B cell (primary cell): Measurements from ENCODE around the gene CECR2. TPM values are rescaled to one million over a fixed set of nuclear protein-coding genes. Genes with fewer than 3 reads are reported as not detected.

Experiments used
- ATAC-seq: fragments of 200-7000 bp; cut with Tn5 transposase; one replicate; pipeline ENCODE4 v1.10.0; 2021; ENCODE audit warnings: low read depth, mild to moderate bottlenecking, moderate number of reproducible peaks, moderate library complexity
- CTCF ChIA-PET: fragments of 350-600 bp; sonication (Branson Sonifier 250); formaldehyde crosslinking; loops from one replicate; lab custom pipeline; 2021; ENCODE audit warnings: antibody characterized with exemption, inconsistent platforms; lab: Charles Lee
- POLR2A ChIA-PET: fragments of 350-600 bp; sonication (Branson Sonifier 250); formaldehyde crosslinking; loops from one replicate; lab custom pipeline; 2021; ENCODE audit warnings: antibody characterized with exemption; lab: Charles Lee
- DNase-seq: peaks from one replicate; pipeline ENCODE4 v3.0.0; 2013
- H2AFZ ChIP-seq: 2 replicates; pipeline ENCODE4 v1.6.1; 2012; ENCODE audit warnings: mild to moderate bottlenecking, low read depth, low read length; ENCODE audit not compliant: insufficient read depth, poor library complexity, severe bottlenecking
- H3K27ac ChIP-seq, 2 donors: 1 replicate in 1 of 2; 2 replicates in 1 of 2; pipeline ENCODE4 v1.5.1; 2012 to 2013; ENCODE audit warnings: low read length in 2 of 2, mild to moderate bottlenecking in 2 of 2, moderate library complexity in 1 of 2
- H3K27me3 ChIP-seq, 4 experiments: fragments of 200-600 bp in 1 of 4; sonication (generic) in 1 of 4; replicated peaks in 1 of 4; 1 replicate in 2 of 4; 2 replicates in 2 of 4; pipeline versions ENCODE4 v1.6.1 to v1.7.0; 2013 to 2016; ENCODE audit warnings: low read length in 3 of 4, mild to moderate bottlenecking in 2 of 4, mixed read lengths in 1 of 4, moderate library complexity in 1 of 4; ENCODE audit not compliant: insufficient read depth in 4 of 4, control insufficient read depth in 3 of 4; ENCODE audit errors: control extremely low read depth in 1 of 4
- H3K36me3 ChIP-seq, 2 experiments: replicated peaks in 1 of 2; 1 replicate in 1 of 2; 2 replicates in 1 of 2; pipeline versions ENCODE4 v1.6.1 to v1.7.1; 2013; ENCODE audit warnings: low read length in 1 of 2; ENCODE audit not compliant: insufficient read depth in 2 of 2, control insufficient read depth in 1 of 2; ENCODE audit errors: control extremely low read depth in 1 of 2, extremely low read depth in 1 of 2
- H3K4me1 ChIP-seq, 2 donors: fragments of 200-600 bp in 1 of 2; sonication (generic) in 1 of 2; 1 replicate in 1 of 2; 2 replicates in 1 of 2; pipeline versions ENCODE4 v1.5.1 to v1.6.1; 2013 to 2017; ENCODE audit warnings: low read length in 2 of 2; ENCODE audit not compliant: control insufficient read depth in 2 of 2, insufficient read depth in 2 of 2
- H3K4me2 ChIP-seq: replicated peaks from 2 replicates; pipeline ENCODE3; 2012; ENCODE audit warnings: mild to moderate bottlenecking, low read depth, low read length; ENCODE audit not compliant: poor library complexity, severe bottlenecking
- H3K4me3 ChIP-seq, 5 experiments: fragments of 200-600 bp in 1 of 5; sonication (generic) in 1 of 5; 1 replicate in 3 of 5; 2 replicates in 2 of 5; pipeline versions ENCODE4 v1.5.1 to v1.7.0; 2011 to 2016; ENCODE audit warnings: low read length in 4 of 5, mild to moderate bottlenecking in 4 of 5, low read depth in 2 of 5, control low read depth in 1 of 5, moderate library complexity in 1 of 5; ENCODE audit not compliant: insufficient read depth in 1 of 5; ENCODE audit errors: control extremely low read depth in 1 of 5, extremely low read depth in 1 of 5
- H3K79me2 ChIP-seq: fragments of 200-600 bp; sonication (generic); one replicate; pipeline ENCODE4 v1.6.0; 2016; ENCODE audit warnings: low read length; ENCODE audit not compliant: control insufficient read depth, insufficient read depth
- H3K9ac ChIP-seq: fragments of 200-600 bp; sonication (generic); 2 replicates; pipeline ENCODE4 v1.6.1; 2017; ENCODE audit warnings: mild to moderate bottlenecking, low read length, moderate library complexity
- H3K9me3 ChIP-seq, 3 donors: one replicate each; pipeline versions ENCODE4 v1.6.1 to v1.7.1; 2013; ENCODE audit warnings: low read length in 2 of 3; ENCODE audit not compliant: control insufficient read depth in 2 of 3, insufficient read depth in 1 of 3; ENCODE audit errors: control extremely low read depth in 1 of 3
- H4K20me1 ChIP-seq: 2 replicates; pipeline ENCODE4 v1.6.0; 2012; ENCODE audit warnings: mild to moderate bottlenecking, low read length; ENCODE audit not compliant: insufficient read depth, control insufficient read depth, poor library complexity, severe bottlenecking
- H3K27ac Mint-ChIP-seq: one replicate; pipeline ENCODE4 v1.8.0; 2021; ENCODE audit warnings: mixed read lengths
- H3K27me3 Mint-ChIP-seq: one replicate; pipeline ENCODE4 v1.8.0; 2021; ENCODE audit warnings: mixed read lengths
- H3K4me1 Mint-ChIP-seq: one replicate; pipeline ENCODE4 v1.8.0; 2021; ENCODE audit warnings: mixed read lengths
- H3K4me3 Mint-ChIP-seq: one replicate; pipeline ENCODE4 v1.8.0; 2021; ENCODE audit warnings: mixed read lengths
- H3K9me3 Mint-ChIP-seq: one replicate; pipeline ENCODE4 v1.8.0; 2022; ENCODE audit warnings: mixed read lengths; ENCODE audit not compliant: insufficient read depth
- EZH2 ChIP-seq: IDR thresholded peaks from 2 replicates; pipeline ENCODE4 v1.6.1; 2012; ENCODE audit warnings: borderline replicate concordance, low read depth, mild to moderate bottlenecking, moderate library complexity, low read length; ENCODE audit not compliant: insufficient read depth, poor library complexity, severe bottlenecking
- WGBS: methylation state at CpG from one replicate; pipeline ENCODE4 v1.1.5; 2013; ENCODE audit warnings: missing lambda C conversion rate; ENCODE audit not compliant: insufficient coverage; 5-methylcytosine and 5-hydroxymethylcytosine counted together
- intact Hi-C: fragments of 100-400 bp; cut with micrococcal nuclease; formaldehyde crosslinking; loops from one replicate; pipeline ENCODE4 v1.10.0; 2022
- polyA plus RNA-seq: library from polyadenylated mRNA; depleted of rRNA; stranded (reverse); fragments of >200 nt; gene quantifications from 2 replicates; pipeline ENCODE4 v1.2.3, GENCODE V29; 2012
- total RNA-seq, 2 donors: library from RNA; stranded (reverse); fragments of 120-200 nt in 1 of 2; gene quantifications; 1 replicate in 1 of 2; 2 replicates in 1 of 2; pipeline versions ENCODE4 v1.2.3 to v1.2.4, GENCODE V29; 2013 to 2022
- TF ChIP-seq, protein P1 (sequence below): fragments of 200-600 bp; IDR thresholded peaks from one replicate; pipeline ENCODE4 v1.8.0; 2022; ENCODE audit warnings: antibody characterized with exemption, mild to moderate bottlenecking

Gene CECR2
- total and polyA plus RNA-seq, 2 donors (not counting 1 experiment from before 2014, with no cell fraction given), result 0.13 to 6.6 TPM

DNA sequence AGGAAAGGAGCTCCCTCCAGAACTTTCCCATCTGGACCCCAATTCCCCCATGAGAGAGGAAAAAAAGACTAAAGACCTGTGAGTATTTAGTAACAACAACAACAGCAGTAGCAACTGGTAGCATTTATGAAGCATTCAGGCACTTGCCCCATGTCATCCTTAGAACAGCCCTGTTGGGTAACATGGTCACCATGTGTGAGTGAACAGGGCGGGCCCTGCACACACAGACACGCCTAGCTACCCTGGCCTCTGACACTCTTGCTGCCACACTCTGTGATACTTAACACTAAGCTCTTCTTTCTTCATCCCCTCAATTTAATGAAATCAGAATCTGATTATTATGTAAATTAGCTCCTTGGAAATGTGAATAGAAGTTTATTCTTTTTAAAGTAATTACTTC, 167.9 kb downstream of the CECR2 start:
- ATAC-seq (no peak), DNase-seq (no peak)
- no peak overlapping the region for H3K4me3 ChIP-seq
- H4K20me1 ChIP-seq, result no peaks in the 10 kb centered on the region
- H3K27me3 ChIP-seq, result no peaks in the 10 kb centered on the region
- H3K4me1 Mint-ChIP-seq, result no peaks in the 10 kb centered on the region
- POLR2A ChIA-PET, result interaction anchor here (0.5 kb wide), 1 partner anchor 57 kb away, joined by 4 read pairs; no protein-coding TSS in a partner anchor
- H3K36me3 ChIP-seq, result no peaks in the 10 kb centered on the region
- intact Hi-C loops, result no loop called here
- CTCF ChIA-PET, result interaction anchor here (0.6 to 2.0 kb wide), 3 partner anchors 17 to 463 kb away, joined by 3 to 7 read pairs (median 3); no protein-coding TSS in a partner anchor
- H3K4me1 ChIP-seq, result no peaks in the 10 kb centered on the region
- no CpG with 5 or more reads among the region's 2 CpGs for WGBS
- H3K79me2 ChIP-seq, result no peaks in the 10 kb centered on the region
- TF ChIP-seq, protein P1, sequence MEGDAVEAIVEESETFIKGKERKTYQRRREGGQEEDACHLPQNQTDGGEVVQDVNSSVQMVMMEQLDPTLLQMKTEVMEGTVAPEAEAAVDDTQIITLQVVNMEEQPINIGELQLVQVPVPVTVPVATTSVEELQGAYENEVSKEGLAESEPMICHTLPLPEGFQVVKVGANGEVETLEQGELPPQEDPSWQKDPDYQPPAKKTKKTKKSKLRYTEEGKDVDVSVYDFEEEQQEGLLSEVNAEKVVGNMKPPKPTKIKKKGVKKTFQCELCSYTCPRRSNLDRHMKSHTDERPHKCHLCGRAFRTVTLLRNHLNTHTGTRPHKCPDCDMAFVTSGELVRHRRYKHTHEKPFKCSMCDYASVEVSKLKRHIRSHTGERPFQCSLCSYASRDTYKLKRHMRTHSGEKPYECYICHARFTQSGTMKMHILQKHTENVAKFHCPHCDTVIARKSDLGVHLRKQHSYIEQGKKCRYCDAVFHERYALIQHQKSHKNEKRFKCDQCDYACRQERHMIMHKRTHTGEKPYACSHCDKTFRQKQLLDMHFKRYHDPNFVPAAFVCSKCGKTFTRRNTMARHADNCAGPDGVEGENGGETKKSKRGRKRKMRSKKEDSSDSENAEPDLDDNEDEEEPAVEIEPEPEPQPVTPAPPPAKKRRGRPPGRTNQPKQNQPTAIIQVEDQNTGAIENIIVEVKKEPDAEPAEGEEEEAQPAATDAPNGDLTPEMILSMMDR, result no peak
- TF ChIP-seq EZH2, result no peak
- H3K4me2 ChIP-seq, result no peak overlapping the region
- no peak overlapping the region for H3K9ac ChIP-seq
- H3K9me3 ChIP-seq, result no peaks in the 10 kb centered on the region
- no peak overlapping the region for H3K4me3 Mint-ChIP-seq
- H3K9me3 Mint-ChIP-seq, result no peaks in the 10 kb centered on the region
- H3K27ac Mint-ChIP-seq, result no peak overlapping the region
- peaks cover 9% of the 10 kb centered on the region for H3K27me3 Mint-ChIP-seq
- H3K27ac ChIP-seq, result no peak overlapping the region
- no peak overlapping the region for H2AFZ ChIP-seq

DNA sequence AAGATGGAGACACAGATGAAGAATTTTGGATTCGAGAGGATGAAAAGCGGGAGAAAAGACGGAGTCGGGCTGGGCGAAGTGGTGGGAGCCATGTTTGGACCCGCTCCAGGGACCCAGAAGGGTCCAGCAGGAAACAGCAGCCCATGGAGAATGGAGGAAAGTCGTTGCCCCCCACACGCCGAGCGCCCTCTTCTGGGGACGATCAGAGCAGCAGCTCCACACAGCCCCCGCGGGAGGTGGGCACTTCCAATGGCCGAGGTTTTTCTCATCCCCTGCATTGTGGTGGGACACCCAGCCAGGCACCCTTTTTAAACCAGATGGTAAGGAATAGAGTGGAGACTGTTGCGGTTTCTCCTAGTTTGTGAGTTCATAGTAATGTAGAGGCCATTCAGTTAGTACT, 171.2 kb downstream of the CECR2 start:
- Histone ChIP-seq H3K27ac (no peak overlapping the region), H3K4me2 (no peak overlapping the region), H2AFZ (no peak overlapping the region), H3K9me3 (no peaks in the 10 kb centered on the region), H3K4me1 (no peaks in the 10 kb centered on the region), H3K4me3 (no peak overlapping the region), H3K36me3 (no peaks in the 10 kb centered on the region), H3K27me3 (no peaks in the 10 kb centered on the region), H3K79me2 (no peaks in the 10 kb centered on the region), H4K20me1 (no peaks in the 10 kb centered on the region), H3K9ac (no peak overlapping the region)
- no peak overlapping the region for H3K4me3 Mint-ChIP-seq
- intact Hi-C loops, result no loop called here
- ChIA-PET POLR2A (no interaction called here), CTCF (no interaction called here)
- no peak for TF ChIP-seq EZH2
- TF ChIP-seq, protein P1, result no peak
- H3K9me3 Mint-ChIP-seq, result no peaks in the 10 kb centered on the region
- H3K27ac Mint-ChIP-seq, result no peak overlapping the region
- ATAC-seq (no peak), DNase-seq (no peak)
- peaks cover 5% of the 10 kb centered on the region for H3K27me3 Mint-ChIP-seq
- 95% methylated on average over 15 of the region's 15 CpGs for WGBS
- no peaks in the 10 kb centered on the region for H3K4me1 Mint-ChIP-seq
